Measurements from ENCODE around the gene ADGRA3.

Gene ADGRA3

GRCh38 chr4:22458098-22458497, 57.8 kb downstream of the ADGRA3 start (continued):
- TF ChIP-seq ZNF140 (tag by site-specific recombination; IDR thresholded peaks at IDR 0.05) = no peak
- TF ChIP-seq SCRT2 (tag by site-specific recombination; IDR thresholded peaks at IDR 0.05) = peak; percentile 73
- no peak for TF ChIP-seq KLF9 (tag by site-specific recombination; IDR thresholded peaks at IDR 0.05; ENCODE audit: low read depth)
- TF ChIP-seq KLF10 (tag by site-specific recombination; IDR thresholded peaks at IDR 0.05) = no peak
- no peak for TF ChIP-seq ZNF561 (tag by site-specific recombination; IDR thresholded peaks at IDR 0.05; ENCODE audit: borderline replicate concordance)
- TF ChIP-seq ZFP37 (tag by site-specific recombination; IDR thresholded peaks at IDR 0.05) = no peak
- TF ChIP-seq SETDB1 (IDR thresholded peaks at IDR 0.05; ENCODE audit: insufficient read length, low read length) = no peak
- 0 out of 2 replicates have a peak, but pooled peaks have one; percentile 35 for TF ChIP-seq ZNF423 (tag by site-specific recombination; IDR thresholded peaks at IDR 0.05)
- peak; percentile 67; the same call in 1 of the 2 replicates for TF ChIP-seq SP7 (tag by site-specific recombination; IDR thresholded peaks at IDR 0.05)
- no peak for TF ChIP-seq ZNF670 (tag by site-specific recombination; IDR thresholded peaks at IDR 0.05; ENCODE audit: low read depth)
- TF ChIP-seq KLF7 (tag by site-specific recombination; IDR thresholded peaks at IDR 0.05; ENCODE audit: borderline replicate concordance) = no peak
- TF ChIP-seq FEZF1 (tag by site-specific recombination; IDR thresholded peaks at IDR 0.05) = no peak
- no peak for TF ChIP-seq ZNF248 (tag by site-specific recombination; IDR thresholded peaks at IDR 0.05)
- TF ChIP-seq ZNF837 (tag by site-specific recombination; IDR thresholded peaks at IDR 0.05) = no peak
- TF ChIP-seq ZNF600 (tag by site-specific recombination; IDR thresholded peaks at IDR 0.05) = peak; percentile 85
- TF ChIP-seq ZNF335 (tag by site-specific recombination; conservative IDR thresholded peaks at IDR 0.05) = no peak
- TF ChIP-seq ZNF501 (tag by site-specific recombination; IDR thresholded peaks at IDR 0.05) = no peak
- no peak for TF ChIP-seq BCL11B (tag by site-specific recombination; IDR thresholded peaks at IDR 0.05; ENCODE audit: low read depth)
- TF ChIP-seq, protein P1, sequence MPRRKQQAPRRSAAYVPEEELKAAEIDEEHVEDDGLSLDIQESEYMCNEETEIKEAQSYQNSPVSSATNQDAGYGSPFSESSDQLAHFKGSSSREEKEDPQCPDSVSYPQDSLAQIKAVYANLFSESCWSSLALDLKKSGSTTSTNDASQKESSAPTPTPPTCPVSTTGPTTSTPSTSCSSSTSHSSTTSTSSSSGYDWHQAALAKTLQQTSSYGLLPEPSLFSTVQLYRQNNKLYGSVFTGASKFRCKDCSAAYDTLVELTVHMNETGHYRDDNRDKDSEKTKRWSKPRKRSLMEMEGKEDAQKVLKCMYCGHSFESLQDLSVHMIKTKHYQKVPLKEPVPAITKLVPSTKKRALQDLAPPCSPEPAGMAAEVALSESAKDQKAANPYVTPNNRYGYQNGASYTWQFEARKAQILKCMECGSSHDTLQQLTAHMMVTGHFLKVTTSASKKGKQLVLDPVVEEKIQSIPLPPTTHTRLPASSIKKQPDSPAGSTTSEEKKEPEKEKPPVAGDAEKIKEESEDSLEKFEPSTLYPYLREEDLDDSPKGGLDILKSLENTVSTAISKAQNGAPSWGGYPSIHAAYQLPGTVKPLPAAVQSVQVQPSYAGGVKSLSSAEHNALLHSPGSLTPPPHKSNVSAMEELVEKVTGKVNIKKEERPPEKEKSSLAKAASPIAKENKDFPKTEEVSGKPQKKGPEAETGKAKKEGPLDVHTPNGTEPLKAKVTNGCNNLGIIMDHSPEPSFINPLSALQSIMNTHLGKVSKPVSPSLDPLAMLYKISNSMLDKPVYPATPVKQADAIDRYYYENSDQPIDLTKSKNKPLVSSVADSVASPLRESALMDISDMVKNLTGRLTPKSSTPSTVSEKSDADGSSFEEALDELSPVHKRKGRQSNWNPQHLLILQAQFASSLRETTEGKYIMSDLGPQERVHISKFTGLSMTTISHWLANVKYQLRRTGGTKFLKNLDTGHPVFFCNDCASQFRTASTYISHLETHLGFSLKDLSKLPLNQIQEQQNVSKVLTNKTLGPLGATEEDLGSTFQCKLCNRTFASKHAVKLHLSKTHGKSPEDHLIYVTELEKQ (tag by site-specific recombination; IDR thresholded peaks at IDR 0.05; ENCODE audit: borderline replicate concordance) = 0 out of 2 replicates have a peak, but pooled peaks have one; percentile 40

- Histone ChIP-seq H3K4me1 (ENCODE audit: control insufficient read depth, insufficient read depth, low read length) (peaks cover 5% of the 10 kb centered on the region; the same call in 1 of the 2 replicates), H3K4me3 (ENCODE audit: low read depth, low read length) (no peak overlapping the region), H3K9me3 (ENCODE audit: control insufficient read depth, insufficient read depth, low read depth, low read length) (no peaks in the 10 kb centered on the region), H3K27ac (ENCODE audit: extremely low read depth, low read depth, low read length) (no peak overlapping the region), H3K36me3 (ENCODE audit: control insufficient read depth in 2 of 2, insufficient read depth in 1 of 2, low read length in 2 of 2) (no peaks in the 10 kb centered on the region; a peak in 1 of 3 replicates)
- ChIA-PET CTCF (no interaction called here), POLR2A (no interaction called here)
- TF ChIP-seq SP3 (tag by site-specific recombination; IDR thresholded peaks at IDR 0.05) (no peak), GFI1B (tag by site-specific recombination; IDR thresholded peaks at IDR 0.05) (no peak), GLIS2 (tag by site-specific recombination; IDR thresholded peaks at IDR 0.05) (no peak), PRDM2 (tag by site-specific recombination; IDR thresholded peaks at IDR 0.05; ENCODE audit: borderline replicate concordance) (no peak), MEIS1 (CRISPR knock-in tag; IDR thresholded peaks at IDR 0.05; ENCODE audit: borderline replicate concordance) (no peak), SP7 (tag by site-specific recombination; IDR thresholded peaks at IDR 0.05) (no peak), ZNF175 (tag by site-specific recombination; IDR thresholded peaks at IDR 0.05) (no peak), ZNF169 (tag by site-specific recombination; IDR thresholded peaks at IDR 0.05) (no peak)
- TF ChIP-seq, protein P2, sequence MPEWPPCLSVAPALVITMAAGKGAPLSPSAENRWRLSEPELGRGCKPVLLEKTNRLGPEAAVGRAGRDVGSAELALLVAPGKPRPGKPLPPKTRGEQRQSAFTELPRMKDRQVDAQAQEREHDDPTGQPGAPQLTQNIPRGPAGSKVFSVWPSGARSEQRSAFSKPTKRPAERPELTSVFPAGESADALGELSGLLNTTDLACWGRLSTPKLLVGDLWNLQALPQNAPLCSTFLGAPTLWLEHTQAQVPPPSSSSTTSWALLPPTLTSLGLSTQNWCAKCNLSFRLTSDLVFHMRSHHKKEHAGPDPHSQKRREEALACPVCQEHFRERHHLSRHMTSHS (tag by site-specific recombination; IDR thresholded peaks at IDR 0.05) = no peak
These were observed 58.5 kb downstream of the ADGRA3 start for GRCh38 chr4:22457348-22457747.

Data from HEK293 (cell line).